GM20431 (cell line): Measurements from ENCODE around the gene SF3B6.
"Not testable (repeated sequence)": the region's sequence is repeated elsewhere in the genome, so short reads cannot be mapped to it uniquely, and the experiment has no call there.

Experiments
- in situ Hi-C: fragments of 300-500 bp; cut with MseI, MboI; formaldehyde crosslinking; loops from one replicate; pipeline ENCODE4 v1.15.0; 2020; ENCODE audit warnings: low sequenced_read_pairs; ENCODE audit not compliant: unreplicated experiment

The SF3B6 gene

GRCh38 chr2:24075915-24076848, at the start of gene SF3B6:
Gene SF3B6, minus strand, starts transcription at chr2:24076326. Its CDS starts 97 bp downstream, at chr2:24076229.
- in situ Hi-C loops = no loop called here

- in situ Hi-C loops = no loop called here
Measured at GRCh38 chr2:24123922-24124580, 47.9 kb upstream of the SF3B6 start.

GRCh38 chr2:24123195-24123921, 47.2 kb upstream of the SF3B6 start, which contains the start of the genes FAM228B and PFN4:
Gene FAM228B, plus strand, starts transcription at chr2:24123469. Its CDS starts 893 bp downstream, at chr2:24124362.
Gene PFN4, minus strand, starts transcription at chr2:24123334. Its CDS starts 799 bp downstream, at chr2:24122535.
- in situ Hi-C loops = no loop called here

- in situ Hi-C loops = no loop called here
Measured at GRCh38 chr2:24122366-24123194, 46.5 kb upstream of the SF3B6 start.

DNA sequence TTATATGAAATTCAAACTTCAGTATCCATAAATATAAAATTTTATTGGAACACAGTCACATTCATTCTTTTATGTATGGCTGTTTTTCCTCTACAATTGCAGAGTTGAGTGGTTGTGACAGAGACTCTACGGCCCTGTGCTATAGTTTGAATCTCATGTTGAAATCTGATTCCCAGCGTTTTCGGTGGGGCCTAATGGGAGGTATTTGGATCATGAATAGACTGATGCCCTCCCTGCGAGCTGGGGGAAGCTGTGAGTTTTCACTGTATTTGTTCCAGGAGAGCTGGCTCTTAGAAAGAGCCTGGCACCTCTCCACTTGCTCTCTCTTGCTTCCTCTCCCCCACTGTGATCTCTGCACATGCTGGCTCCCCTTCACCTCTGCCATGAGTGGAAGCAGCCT, 45.3 kb upstream of the SF3B6 start:
- in situ Hi-C loops = no loop called here

- in situ Hi-C loops = no loop called here
Measured at GRCh38 chr2:24121066-24121465, 44.9 kb upstream of the SF3B6 start.

GRCh38 chr2:24117902-24118301, 41.8 kb upstream of the SF3B6 start:
- in situ Hi-C loops = no loop called here

- in situ Hi-C loops = no loop called here
Measured at GRCh38 chr2:24115057-24115456, 38.9 kb upstream of the SF3B6 start.

DNA sequence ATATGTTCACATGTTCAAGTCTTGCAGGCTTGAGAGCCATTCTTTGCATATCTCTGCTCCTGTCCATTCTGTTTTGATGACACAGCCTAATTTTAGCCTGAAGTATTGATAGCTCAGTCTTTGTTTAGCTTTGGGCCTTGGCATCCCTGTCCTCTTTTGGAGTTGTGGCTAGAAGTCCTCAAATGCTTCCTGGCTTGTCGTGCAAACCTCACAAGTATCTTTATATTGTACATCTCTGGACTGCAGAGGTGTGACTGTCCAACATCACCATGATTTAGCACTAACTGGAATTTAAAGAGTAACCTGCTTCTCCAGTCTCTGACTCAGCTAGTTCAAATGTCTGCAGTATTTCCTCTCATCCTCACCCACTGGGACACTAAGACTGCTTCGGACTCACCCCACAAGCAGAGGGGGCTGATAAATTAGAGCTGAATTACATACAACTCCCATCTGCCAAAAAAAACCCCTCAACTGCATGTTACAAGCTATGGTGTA, 35.3 kb upstream of the SF3B6 start:
- in situ Hi-C loops = no loop called here

DNA sequence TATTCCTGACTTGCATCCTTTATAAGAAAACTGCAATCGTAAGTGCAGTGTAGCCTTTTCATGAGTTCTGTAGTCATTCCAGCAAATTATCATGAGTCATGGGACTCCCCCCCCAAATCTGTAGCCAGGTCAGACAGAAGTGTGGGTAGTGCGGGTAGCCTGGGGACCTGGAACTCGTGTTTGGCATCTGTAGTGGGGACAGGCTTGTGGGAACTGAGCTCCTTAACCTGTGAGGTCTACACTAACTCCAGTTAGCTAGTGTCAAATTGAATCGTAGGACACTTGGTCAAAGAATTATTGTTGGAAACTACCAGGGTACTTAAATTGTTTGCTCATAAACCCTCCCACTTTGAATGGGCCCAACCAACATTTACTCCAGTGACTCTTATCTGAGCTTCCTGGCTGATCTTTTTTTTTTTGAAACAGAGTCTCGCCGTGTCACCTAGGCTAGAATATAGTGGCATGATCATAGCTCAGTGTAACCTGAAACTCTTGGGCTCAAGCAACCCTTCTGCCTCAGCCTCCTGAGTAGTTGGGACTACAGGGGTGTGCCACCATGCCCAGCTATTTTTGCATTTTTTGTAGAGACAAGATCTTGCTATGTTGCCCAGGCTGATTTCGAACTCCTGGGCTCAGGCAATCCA, 34.7 kb upstream of the SF3B6 start:
- in situ Hi-C loops = no loop called here

DNA sequence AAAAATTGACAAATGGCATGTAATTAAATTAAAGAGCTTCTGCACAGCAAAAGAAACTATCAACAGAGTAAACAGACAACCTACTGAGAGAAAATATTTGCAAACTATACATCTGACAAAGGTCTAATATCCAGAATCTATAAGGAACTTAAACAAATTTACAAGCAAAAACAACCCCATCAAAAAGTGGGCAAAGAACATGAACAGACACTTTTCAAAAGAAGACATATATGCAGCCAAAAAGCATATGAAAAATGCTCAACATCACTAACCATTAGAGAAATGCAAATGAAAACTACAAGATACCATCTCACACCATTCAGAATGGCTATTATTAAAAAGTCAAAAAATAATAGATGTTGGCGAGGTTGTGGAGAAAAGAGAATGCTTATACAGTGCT, 33.3 kb upstream of the SF3B6 start:
- in situ Hi-C loops = not testable (repeated sequence)

- in situ Hi-C loops = no loop called here
Measured at GRCh38 chr2:24107336-24107735, 31.2 kb upstream of the SF3B6 start.

- in situ Hi-C loops = no loop called here
Measured at GRCh38 chr2:24106786-24107185, 30.7 kb upstream of the SF3B6 start.

GRCh38 chr2:24105816-24106215, 29.7 kb upstream of the SF3B6 start:
- in situ Hi-C loops = no loop called here

DNA sequence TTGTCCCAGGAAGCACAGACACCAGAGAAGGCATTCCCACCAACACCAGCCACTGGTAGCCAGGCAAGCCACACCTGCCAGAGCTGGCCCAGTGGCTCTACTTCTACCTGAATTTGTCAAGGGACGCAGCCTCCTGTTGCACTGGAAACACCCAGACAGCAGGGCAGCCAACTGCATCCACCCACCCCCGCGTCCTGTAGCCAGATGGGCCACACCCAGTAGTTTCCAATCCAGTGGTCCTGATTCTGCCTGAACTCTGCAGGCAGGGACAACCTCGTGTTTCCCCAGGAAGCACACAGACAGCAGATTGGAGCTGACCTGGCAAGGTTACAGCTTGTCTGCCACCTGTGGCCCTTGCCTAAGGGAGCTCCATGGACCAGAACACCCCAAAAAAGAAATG, 28.8 kb upstream of the SF3B6 start:
- in situ Hi-C loops = no loop called here

GRCh38 chr2:24104110-24104650, 28.1 kb upstream of the SF3B6 start:
- in situ Hi-C loops = no loop called here

- in situ Hi-C loops = no loop called here
Measured at GRCh38 chr2:24102677-24103076, 26.6 kb upstream of the SF3B6 start.

DNA sequence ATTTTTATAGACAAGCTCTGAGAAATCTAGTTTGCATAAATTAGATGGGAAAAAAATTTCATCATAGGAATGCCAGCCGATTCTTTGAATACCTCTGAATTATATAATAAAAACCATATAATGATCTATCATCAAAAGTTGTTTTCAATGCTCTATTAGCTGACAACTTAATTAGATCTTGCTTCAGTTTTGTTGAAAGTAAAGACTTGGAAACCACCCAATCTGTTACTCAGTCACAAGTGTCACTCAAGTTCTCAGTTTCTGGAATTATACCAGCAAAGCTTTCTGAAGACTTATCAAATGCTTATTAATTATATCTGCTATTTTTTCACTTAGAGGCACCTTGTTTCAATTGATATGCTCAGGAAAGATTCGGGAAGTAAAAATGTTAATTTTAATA, 25.9 kb upstream of the SF3B6 start:
- in situ Hi-C loops = no loop called here

DNA sequence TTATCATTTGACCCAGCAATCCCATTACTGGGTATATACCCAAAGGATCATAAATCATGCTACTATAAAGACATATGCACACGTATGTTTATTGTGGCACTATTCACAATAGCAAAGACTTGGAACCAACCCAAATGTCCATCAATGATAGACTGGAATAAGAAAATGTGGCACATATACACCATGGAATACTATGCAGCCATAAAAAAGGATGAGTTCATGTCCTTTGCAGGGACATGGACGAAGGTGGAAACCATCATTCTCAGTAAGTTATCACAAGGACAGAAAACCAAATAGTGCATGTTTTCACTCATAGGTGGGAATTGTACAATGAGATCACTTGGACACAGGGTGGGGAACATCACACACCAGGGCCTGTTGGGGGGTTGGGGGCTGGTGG, 24.6 kb upstream of the SF3B6 start:
- in situ Hi-C loops = not testable (repeated sequence)
